Right lobe of liver (tissue), 6 donors: Measurements from ENCODE around the gene RELCH. TPM values are rescaled to one million over a fixed set of nuclear protein-coding genes. Genes with fewer than 3 reads are reported as not detected.

Experiments
- ATAC-seq, 4 donors: fragments of 200-7000 bp; cut with Tn5 transposase; one replicate each; pipeline ENCODE4 v1.9.1; 2020; ENCODE audit warnings: mild to moderate bottlenecking in 4 of 4, moderate library complexity in 4 of 4
- DNase-seq, 3 donors: peaks; one replicate each; pipeline ENCODE4 v3.0.0-alpha.2; 2020
- H3K27ac ChIP-seq, 3 donors: fragments of 200-600 bp; one replicate each; pipeline ENCODE4 v1.8.0; 2022
- H3K27me3 ChIP-seq, 2 donors: fragments of 200-600 bp; one replicate each; pipeline ENCODE4 v1.8.0; 2022
- H3K36me3 ChIP-seq, 4 donors: fragments of 200-600 bp; sonication (generic) in 1 of 4; one replicate each; pipeline versions ENCODE4 v1.5.1 to v1.8.0; 2017 to 2022; ENCODE audit warnings: control low read depth in 1 of 4
- H3K4me1 ChIP-seq, 4 donors: fragments of 200-600 bp; sonication (generic) in 1 of 4; one replicate each; pipeline versions ENCODE4 v1.5.1 to v1.8.0; 2017 to 2022; ENCODE audit warnings: control low read depth in 1 of 4
- H3K4me3 ChIP-seq, 3 donors: fragments of 200-600 bp; one replicate each; pipeline ENCODE4 v1.8.0; 2022
- H3K9me3 ChIP-seq, 4 donors: fragments of 200-600 bp; sonication (generic) in 1 of 4; one replicate each; pipeline versions ENCODE4 v1.5.1 to v1.8.0; 2017 to 2022; ENCODE audit warnings: control low read depth in 1 of 4
- POLR2A ChIP-seq: fragments of 450-650 bp; IDR thresholded peaks from one replicate; pipeline ENCODE4 v1.6.1; 2017; ENCODE audit warnings: antibody characterized with exemption, mild to moderate bottlenecking
- WGBS: methylation state at CpG from one replicate; pipeline ENCODE4 v1.1.6; 2018; ENCODE audit warnings: low coverage, low lambda C conversion rate; ENCODE audit not compliant: insufficient coverage; ENCODE audit errors: missing lambda C conversion rate; 5-methylcytosine and 5-hydroxymethylcytosine counted together
- intact Hi-C, 2 donors: fragments of 100-400 bp; cut with DNase I; formaldehyde crosslinking; loops; one replicate each; pipeline versions ENCODE4 v1.11.2 to v1.14.1; 2022
- long read RNA-seq: library from polyadenylated mRNA; unstranded; transcript quantifications from one replicate; pipeline ENCODE4 v2.0.0, GENCODE V29; 2019
- total RNA-seq, 6 experiments: library from RNA; depleted of rRNA in 2 of 6; stranded (reverse); fragments of >200 nt in 2 of 6; fragmentation: NEBNext Ultra II Directional in 3 of 6; extraction: Animal tissue kit (Norgen Biotek cat#: 25700) in 3 of 6; gene quantifications; one replicate each; pipeline versions ENCODE4 v1.1.0 to v1.2.4, GENCODE V29; 2016 to 2023
- TF ChIP-seq, protein P1 (sequence below), 4 donors: fragments of 200-600 bp in 3 of 4; fragments of 450-650 bp in 1 of 4; IDR thresholded peaks; one replicate each; pipeline versions ENCODE4 v1.5.1 to v1.8.0; 2016 to 2022; ENCODE audit warnings: antibody characterized with exemption in 4 of 4, mild to moderate bottlenecking in 2 of 4
- donor health status: DM: no; HTN: yes; CAD: no.
- donor health status: DM: no; HTN: no; CAD: no.
- donor health status: DM: no; HTN: no; CAD: no.
- donor health status: DM: no; HTN: yes; CAD: no.
- donor health status: DM: no; HTN: yes; CAD: no.

RELCH gene
- 10 to 100 TPM in 5 of 6 experiments, 1 to 10 TPM in 1; 9.7 to 16.7 (median 11.5) TPM for total RNA-seq
- long read RNA-seq: 0 reads

DNA sequence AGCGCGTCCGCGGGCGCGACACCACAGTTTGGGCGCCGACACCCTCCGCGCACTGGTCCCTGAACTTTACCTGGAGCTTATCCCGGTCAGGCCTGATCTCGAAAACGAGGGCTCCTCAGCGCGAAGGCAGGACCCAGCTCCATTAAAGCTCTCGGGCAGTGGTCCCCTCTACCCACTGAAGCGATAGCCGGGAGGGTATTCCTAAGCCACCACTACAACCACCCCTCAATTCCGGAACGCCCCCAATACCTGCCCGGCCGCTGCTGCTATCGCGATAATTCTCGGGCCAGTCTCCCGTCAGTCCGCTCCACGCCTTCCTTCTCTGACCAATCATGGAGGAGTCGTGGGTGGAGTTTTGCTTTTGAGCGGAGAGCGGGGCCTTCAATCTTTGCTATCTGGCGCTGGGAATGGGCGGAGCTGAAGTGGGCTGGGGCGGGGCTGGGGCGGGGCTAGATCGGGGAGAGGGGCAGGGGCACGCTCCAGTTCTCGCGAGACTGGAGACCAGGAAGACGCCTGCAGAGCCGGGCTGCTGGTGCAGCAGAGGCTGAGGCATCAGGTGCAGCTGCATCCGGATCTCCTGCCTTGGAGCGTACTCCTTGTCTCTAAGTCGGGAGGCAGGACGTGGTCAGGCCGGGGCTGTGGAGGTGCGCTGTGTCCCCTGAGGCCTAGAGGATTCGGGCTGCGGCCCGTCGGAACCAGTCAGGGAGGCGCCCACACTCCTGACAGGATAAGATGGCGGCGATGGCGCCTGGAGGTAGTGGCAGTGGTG is at the start of gene RELCH, which contains the start of gene PIGN:
Gene RELCH (plus strand): TSS at position 482 of the 769 bp plus-strand sequence. CDS start 251 bp downstream, at position 733.
Gene PIGN (minus strand): TSS at position 283 of the 769 bp plus-strand sequence. CDS start 25,703 bp downstream, outside the sequence.
- peak; percentile 93 to 98 (median 96) for DNase-seq
- H3K27ac ChIP-seq: peak within 1 kb of the TSS; percentile 29 to 67 (median 64)
- no peaks in the 10 kb centered on the region for H3K27me3 ChIP-seq
- intact Hi-C loops: no loop called here
- no peaks in the 10 kb centered on the region for H3K9me3 ChIP-seq
- H3K4me3 ChIP-seq: peak within 1 kb of the TSS; percentile 90 to 96 (median 95)
- peaks cover 0 to 33% (median 11%) of the 10 kb centered on the region in 4 donors for H3K4me1 ChIP-seq
- peak; percentile 66 for TF ChIP-seq POLR2A
- TF ChIP-seq, protein P1, sequence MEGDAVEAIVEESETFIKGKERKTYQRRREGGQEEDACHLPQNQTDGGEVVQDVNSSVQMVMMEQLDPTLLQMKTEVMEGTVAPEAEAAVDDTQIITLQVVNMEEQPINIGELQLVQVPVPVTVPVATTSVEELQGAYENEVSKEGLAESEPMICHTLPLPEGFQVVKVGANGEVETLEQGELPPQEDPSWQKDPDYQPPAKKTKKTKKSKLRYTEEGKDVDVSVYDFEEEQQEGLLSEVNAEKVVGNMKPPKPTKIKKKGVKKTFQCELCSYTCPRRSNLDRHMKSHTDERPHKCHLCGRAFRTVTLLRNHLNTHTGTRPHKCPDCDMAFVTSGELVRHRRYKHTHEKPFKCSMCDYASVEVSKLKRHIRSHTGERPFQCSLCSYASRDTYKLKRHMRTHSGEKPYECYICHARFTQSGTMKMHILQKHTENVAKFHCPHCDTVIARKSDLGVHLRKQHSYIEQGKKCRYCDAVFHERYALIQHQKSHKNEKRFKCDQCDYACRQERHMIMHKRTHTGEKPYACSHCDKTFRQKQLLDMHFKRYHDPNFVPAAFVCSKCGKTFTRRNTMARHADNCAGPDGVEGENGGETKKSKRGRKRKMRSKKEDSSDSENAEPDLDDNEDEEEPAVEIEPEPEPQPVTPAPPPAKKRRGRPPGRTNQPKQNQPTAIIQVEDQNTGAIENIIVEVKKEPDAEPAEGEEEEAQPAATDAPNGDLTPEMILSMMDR (IDR thresholded peaks at IDR 0.05): no peak
- no peaks in the 10 kb centered on the region for H3K36me3 ChIP-seq
- ATAC-seq: peak; percentile 94 to 99 (median 96)
- 0% methylated on average over 10 of the region's 55 CpGs for WGBS

DNA sequence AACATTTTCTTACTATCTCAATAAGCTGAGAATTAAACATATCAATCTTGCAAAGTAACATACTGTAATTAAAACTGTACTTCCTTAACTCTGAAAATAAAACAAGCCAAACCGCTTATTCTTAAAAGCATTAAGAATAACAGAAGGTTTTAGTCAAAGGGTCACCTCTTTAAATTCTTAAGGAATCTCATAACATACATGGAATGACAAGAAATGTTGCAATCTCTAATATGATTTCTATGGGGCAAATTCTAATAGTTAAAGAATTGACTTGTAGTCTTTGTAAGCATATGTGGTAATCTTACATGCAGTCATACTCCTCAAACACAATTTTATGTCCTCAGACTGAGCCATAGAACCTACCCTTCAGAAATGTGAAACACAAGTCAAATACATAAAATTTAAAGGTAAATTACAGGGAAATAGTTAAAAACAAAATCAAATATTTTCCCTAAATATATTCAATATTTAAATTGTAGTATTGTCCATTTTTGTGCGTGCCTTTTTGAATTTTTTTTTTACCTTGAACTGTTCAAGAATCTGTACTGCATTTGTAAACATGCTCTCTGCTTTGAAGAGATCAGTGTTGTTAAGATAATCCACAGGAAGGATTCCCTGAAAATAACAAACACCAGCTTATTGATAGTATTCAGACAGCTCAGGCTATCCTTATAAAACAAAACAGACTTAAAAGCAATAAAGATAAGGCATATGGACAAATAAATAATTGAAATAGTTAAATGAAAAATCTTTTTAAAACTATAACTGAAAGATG is 48.4 kb upstream of the RELCH start:
- intact Hi-C loops: no loop called here
- H3K36me3 ChIP-seq: peaks cover 0 to 10% (median 0%) of the 10 kb centered on the region in 4 donors
- H3K9me3 ChIP-seq: no peaks in the 10 kb centered on the region
- no peak overlapping the region for H3K4me3 ChIP-seq
- no peak for ATAC-seq
- H3K27ac ChIP-seq: no peak overlapping the region
- H3K4me1 ChIP-seq: no peaks in the 10 kb centered on the region
- no peaks in the 10 kb centered on the region for H3K27me3 ChIP-seq
- TF ChIP-seq, protein P1 (IDR thresholded peaks at IDR 0.05): no peak
- TF ChIP-seq POLR2A: no peak
- WGBS: 66% methylated on average over 2 of the region's 2 CpGs
- DNase-seq: no peak

DNA sequence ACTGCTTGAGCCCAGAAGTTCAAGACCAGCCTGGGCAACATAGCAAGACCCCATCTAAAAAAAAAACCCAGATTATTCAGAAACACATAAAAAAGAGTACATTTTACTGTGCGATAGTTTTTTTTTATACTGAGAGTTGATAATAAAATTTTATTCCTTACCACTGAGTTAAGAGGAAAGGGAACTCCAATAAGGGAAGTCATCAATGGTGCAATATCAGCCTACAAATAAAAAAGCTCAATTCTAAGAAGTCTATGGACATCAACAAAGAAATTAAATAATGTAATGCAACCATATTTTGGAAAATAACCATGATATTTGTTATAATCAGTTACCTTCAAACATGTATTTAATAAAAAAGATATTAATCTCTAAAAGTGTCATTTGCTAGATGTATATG is 46.8 kb upstream of the RELCH start:
- 20% methylated on average over 1 of the region's 1 CpG for WGBS
- ATAC-seq: no peak
- Histone ChIP-seq H3K9me3 (no peaks in the 10 kb centered on the region), H3K4me1 (no peaks in the 10 kb centered on the region), H3K4me3 (no peak overlapping the region), H3K36me3 (peaks cover 0 to 10% (median 0%) of the 10 kb centered on the region in 4 donors), H3K27ac (no peak overlapping the region), H3K27me3 (no peaks in the 10 kb centered on the region)
- intact Hi-C loops: no loop called here
- no peak for TF ChIP-seq POLR2A
- TF ChIP-seq, protein P1 (IDR thresholded peaks at IDR 0.05): no peak
- DNase-seq: no peak

GRCh38 chr18:62144338-62144737 is 42.7 kb upstream of the RELCH start:
- H3K4me3 ChIP-seq: no peak overlapping the region
- ATAC-seq: no peak
- no peaks in the 10 kb centered on the region for H3K9me3 ChIP-seq
- no peak overlapping the region for H3K27ac ChIP-seq
- WGBS: 93% methylated on average over 2 of the region's 2 CpGs
- no peaks in the 10 kb centered on the region for H3K27me3 ChIP-seq
- H3K36me3 ChIP-seq: no peaks in the 10 kb centered on the region
- no peak for TF ChIP-seq POLR2A
- H3K4me1 ChIP-seq: no peaks in the 10 kb centered on the region
- intact Hi-C loops: no loop called here
- no peak for DNase-seq
